Panc1 (cell line): ENCODE data around the gene SWSAP1. TPM values are rescaled to one million over a fixed set of nuclear protein-coding genes. Genes with fewer than 3 reads are reported as not detected.
"Not testable (repeated sequence)": the region's sequence is repeated elsewhere in the genome, so short reads cannot be mapped to it uniquely, and the experiment has no call there.

Experiments used
- ATAC-seq: fragments of 200-7000 bp; cut with Tn5 transposase; 2 replicates; pipeline ENCODE4 v1.9.1; 2020; ENCODE audit warnings: mild to moderate bottlenecking, moderate library complexity
- BruUV-seq: library from RNA; stranded (reverse); fragments of 400-500 nt; replicated peaks from 2 replicates; lab custom pipeline; 2021; lab: Mats Ljungman, UMichigan
- CTCF ChIA-PET: fragments of 300-600 bp; sonication (Branson Sonifier 250); formaldehyde crosslinking; loops from one replicate; lab custom pipeline; 2022; ENCODE audit warnings: antibody characterized with exemption; lab: Charles Lee
- POLR2A ChIA-PET: fragments of 300-600 bp; sonication (Branson Sonifier 250); formaldehyde crosslinking; loops from one replicate; lab custom pipeline; 2022; ENCODE audit warnings: antibody characterized with exemption; lab: Charles Lee
- DNase-seq: peaks from one replicate; pipeline ENCODE4 v3.0.0-alpha.2; 2010; ENCODE audit warnings: low read depth, low spot score
- H3K27ac ChIP-seq: 2 replicates; pipeline ENCODE4 v1.5.1; 2011; ENCODE audit warnings: mild to moderate bottlenecking, low read length, inconsistent platforms
- H3K27me3 ChIP-seq: fragments of 200-500 bp; sonication (Bioruptor generic); 2 replicates; pipeline ENCODE4 v1.6.0; 2014; ENCODE audit warnings: low read length, inconsistent platforms; ENCODE audit not compliant: control insufficient read depth, insufficient read depth
- H3K36me3 ChIP-seq: fragments of 200-500 bp; sonication (Bioruptor generic); 2 replicates; pipeline ENCODE4 v1.5.1; 2014; ENCODE audit warnings: inconsistent platforms, mild to moderate bottlenecking, low read length, moderate library complexity; ENCODE audit not compliant: control insufficient read depth, insufficient read depth
- H3K4me1 ChIP-seq: 2 replicates; pipeline ENCODE4 v1.5.1; 2011; ENCODE audit warnings: inconsistent platforms, mild to moderate bottlenecking, low read length, moderate library complexity; ENCODE audit not compliant: control insufficient read depth, insufficient read depth
- H3K4me3 ChIP-seq, 2 experiments: 2 replicates each; pipeline ENCODE4 v1.5.1; 2011 to 2012; ENCODE audit warnings: low read depth in 2 of 2, low read length in 2 of 2, mild to moderate bottlenecking in 2 of 2, inconsistent platforms in 1 of 2, moderate library complexity in 1 of 2
- H3K9me3 ChIP-seq: fragments of 200-500 bp; sonication (Bioruptor generic); 2 replicates; pipeline ENCODE4 v1.5.1; 2014; ENCODE audit warnings: low read depth, mild to moderate bottlenecking, inconsistent platforms, low read length, moderate library complexity; ENCODE audit not compliant: control insufficient read depth, insufficient read depth
- POLR2AphosphoS5 ChIP-seq: IDR thresholded peaks from 2 replicates; pipeline ENCODE4 v1.6.1; 2012; ENCODE audit warnings: mild to moderate bottlenecking, low read depth, low read length, moderate library complexity
- SIN3A ChIP-seq: IDR thresholded peaks from 2 replicates; pipeline ENCODE4 v1.6.1; 2012; ENCODE audit warnings: low read depth, mild to moderate bottlenecking, low read length, moderate library complexity, borderline replicate concordance; ENCODE audit not compliant: insufficient read depth
- TCF7L2 ChIP-seq: IDR thresholded peaks from 2 replicates; pipeline ENCODE4 v1.6.1; 2011; ENCODE audit warnings: mild to moderate bottlenecking, low read depth, low read length, inconsistent platforms
- in situ Hi-C: cut with HindIII; loops from 2 replicates; pipeline ENCODE4 v1.10.0; 2016; ENCODE audit warnings: low sequenced_read_pairs, low pct_unique_long_range_greater_than_20kb
- intact Hi-C: fragments of 100-400 bp; cut with micrococcal nuclease; formaldehyde crosslinking; loops from one replicate; pipeline ENCODE4 v1.10.0; 2022; ENCODE audit not compliant: unreplicated experiment
- total RNA-seq: library from RNA; stranded (reverse); gene quantifications from one replicate; pipeline ENCODE4 v1.2.1, GENCODE V29; 2021; ENCODE audit not compliant: unreplicated experiment
- TF ChIP-seq, protein P1 (sequence below): fragments of 450-650 bp; IDR thresholded peaks from 2 replicates; pipeline ENCODE4 v1.5.1; 2017; ENCODE audit warnings: mild to moderate bottlenecking
- TF ChIP-seq, protein P2 (sequence below), 2 experiments: IDR thresholded peaks; 2 replicates each; pipeline ENCODE4 v1.6.1; 2011 to 2012; ENCODE audit warnings: low read depth in 2 of 2, control low read depth in 1 of 2, low read length in 1 of 2, mild to moderate bottlenecking in 1 of 2, moderate library complexity in 1 of 2; ENCODE audit not compliant: insufficient read depth in 1 of 2

Gene SWSAP1
- total RNA-seq, 1 experiment from 2014 or later, result 3.1 TPM

DNA sequence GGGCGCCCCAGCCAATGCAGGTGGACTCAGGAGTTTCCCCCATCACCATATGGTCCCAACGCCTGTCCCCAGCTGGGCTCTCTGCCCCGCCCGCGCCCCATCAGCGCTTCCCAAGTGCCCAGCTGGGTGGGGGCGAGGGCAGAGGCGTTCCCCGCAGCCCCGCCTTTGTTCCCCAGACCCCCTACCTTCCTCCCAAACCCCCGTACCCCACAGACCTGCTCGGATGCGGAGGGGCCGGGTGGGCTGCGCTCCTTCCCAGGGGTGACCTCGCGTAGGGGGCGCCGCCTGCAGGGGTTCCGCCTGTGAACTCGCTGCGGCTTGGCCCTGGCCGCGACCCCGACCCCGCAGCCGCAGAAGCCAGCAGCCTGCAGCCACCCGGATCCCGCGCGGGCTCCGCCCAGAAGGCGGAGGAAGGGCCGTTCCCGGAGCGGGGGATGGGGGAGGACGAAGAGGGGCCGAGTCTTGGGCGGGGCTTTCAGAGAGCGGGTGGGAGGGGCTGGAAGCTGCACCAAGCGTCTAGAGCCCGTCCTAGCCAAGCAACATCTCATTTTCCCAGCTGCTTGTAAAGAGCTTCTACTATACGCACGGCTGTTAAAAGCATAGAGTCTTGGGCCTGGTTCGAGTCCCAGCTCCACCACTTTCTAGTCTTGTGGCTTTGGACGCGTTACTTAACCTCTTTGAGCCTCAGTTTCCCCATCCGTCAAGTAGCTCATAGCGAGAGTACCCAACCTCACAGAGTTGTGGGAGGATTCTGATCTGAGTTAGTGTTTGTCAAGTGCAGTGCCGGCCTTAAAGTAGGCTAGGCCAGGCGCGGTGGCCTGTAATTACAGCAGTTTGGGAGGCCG, 35.0 kb upstream of the SWSAP1 start, which contains the start of gene RAB3D:
TSS of gene RAB3D (minus strand) at position 404 of the 845 bp plus-strand sequence. CDS start 2,258 bp downstream, outside the sequence.
- no peaks in the 10 kb centered on the region for H3K27me3 ChIP-seq
- TF ChIP-seq, protein P1, sequence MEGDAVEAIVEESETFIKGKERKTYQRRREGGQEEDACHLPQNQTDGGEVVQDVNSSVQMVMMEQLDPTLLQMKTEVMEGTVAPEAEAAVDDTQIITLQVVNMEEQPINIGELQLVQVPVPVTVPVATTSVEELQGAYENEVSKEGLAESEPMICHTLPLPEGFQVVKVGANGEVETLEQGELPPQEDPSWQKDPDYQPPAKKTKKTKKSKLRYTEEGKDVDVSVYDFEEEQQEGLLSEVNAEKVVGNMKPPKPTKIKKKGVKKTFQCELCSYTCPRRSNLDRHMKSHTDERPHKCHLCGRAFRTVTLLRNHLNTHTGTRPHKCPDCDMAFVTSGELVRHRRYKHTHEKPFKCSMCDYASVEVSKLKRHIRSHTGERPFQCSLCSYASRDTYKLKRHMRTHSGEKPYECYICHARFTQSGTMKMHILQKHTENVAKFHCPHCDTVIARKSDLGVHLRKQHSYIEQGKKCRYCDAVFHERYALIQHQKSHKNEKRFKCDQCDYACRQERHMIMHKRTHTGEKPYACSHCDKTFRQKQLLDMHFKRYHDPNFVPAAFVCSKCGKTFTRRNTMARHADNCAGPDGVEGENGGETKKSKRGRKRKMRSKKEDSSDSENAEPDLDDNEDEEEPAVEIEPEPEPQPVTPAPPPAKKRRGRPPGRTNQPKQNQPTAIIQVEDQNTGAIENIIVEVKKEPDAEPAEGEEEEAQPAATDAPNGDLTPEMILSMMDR, result no peak
- TF ChIP-seq SIN3A (peak; percentile 62; the same call in 1 of the 2 replicates), POLR2AphosphoS5 (peak; percentile 44; the same call in 1 of the 2 replicates), TCF7L2 (no peak)
- TF ChIP-seq, protein P2, sequence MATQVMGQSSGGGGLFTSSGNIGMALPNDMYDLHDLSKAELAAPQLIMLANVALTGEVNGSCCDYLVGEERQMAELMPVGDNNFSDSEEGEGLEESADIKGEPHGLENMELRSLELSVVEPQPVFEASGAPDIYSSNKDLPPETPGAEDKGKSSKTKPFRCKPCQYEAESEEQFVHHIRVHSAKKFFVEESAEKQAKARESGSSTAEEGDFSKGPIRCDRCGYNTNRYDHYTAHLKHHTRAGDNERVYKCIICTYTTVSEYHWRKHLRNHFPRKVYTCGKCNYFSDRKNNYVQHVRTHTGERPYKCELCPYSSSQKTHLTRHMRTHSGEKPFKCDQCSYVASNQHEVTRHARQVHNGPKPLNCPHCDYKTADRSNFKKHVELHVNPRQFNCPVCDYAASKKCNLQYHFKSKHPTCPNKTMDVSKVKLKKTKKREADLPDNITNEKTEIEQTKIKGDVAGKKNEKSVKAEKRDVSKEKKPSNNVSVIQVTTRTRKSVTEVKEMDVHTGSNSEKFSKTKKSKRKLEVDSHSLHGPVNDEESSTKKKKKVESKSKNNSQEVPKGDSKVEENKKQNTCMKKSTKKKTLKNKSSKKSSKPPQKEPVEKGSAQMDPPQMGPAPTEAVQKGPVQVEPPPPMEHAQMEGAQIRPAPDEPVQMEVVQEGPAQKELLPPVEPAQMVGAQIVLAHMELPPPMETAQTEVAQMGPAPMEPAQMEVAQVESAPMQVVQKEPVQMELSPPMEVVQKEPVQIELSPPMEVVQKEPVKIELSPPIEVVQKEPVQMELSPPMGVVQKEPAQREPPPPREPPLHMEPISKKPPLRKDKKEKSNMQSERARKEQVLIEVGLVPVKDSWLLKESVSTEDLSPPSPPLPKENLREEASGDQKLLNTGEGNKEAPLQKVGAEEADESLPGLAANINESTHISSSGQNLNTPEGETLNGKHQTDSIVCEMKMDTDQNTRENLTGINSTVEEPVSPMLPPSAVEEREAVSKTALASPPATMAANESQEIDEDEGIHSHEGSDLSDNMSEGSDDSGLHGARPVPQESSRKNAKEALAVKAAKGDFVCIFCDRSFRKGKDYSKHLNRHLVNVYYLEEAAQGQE (IDR thresholded peaks at IDR 0.05; ENCODE audit: insufficient read depth in 1 of 2, low read depth in 2 of 2, low read length in 1 of 2), result no peak
- DNase-seq (peak; percentile 28), ATAC-seq (peak; percentile 95)
- in situ Hi-C loops (no loop called here), intact Hi-C loops (no loop called here)
- peak within 1 kb of the TSS; percentile 61 to 63 for H3K4me3 ChIP-seq
- POLR2A ChIA-PET, result no interaction called here
- no peaks in the 10 kb centered on the region for H3K36me3 ChIP-seq
- H3K27ac ChIP-seq, result peak within 1 kb of the TSS; percentile 66
- BruUV-seq, result no TSS peak
- H3K9me3 ChIP-seq, result no peaks in the 10 kb centered on the region
- CTCF ChIA-PET, result interaction anchor here (0.5 kb wide), 1 partner anchor 499 kb away, joined by 3 read pairs; no protein-coding TSS in a partner anchor
- H3K4me1 ChIP-seq, result peaks cover 13% of the 10 kb centered on the region; the same call in 1 of the 2 replicates

DNA sequence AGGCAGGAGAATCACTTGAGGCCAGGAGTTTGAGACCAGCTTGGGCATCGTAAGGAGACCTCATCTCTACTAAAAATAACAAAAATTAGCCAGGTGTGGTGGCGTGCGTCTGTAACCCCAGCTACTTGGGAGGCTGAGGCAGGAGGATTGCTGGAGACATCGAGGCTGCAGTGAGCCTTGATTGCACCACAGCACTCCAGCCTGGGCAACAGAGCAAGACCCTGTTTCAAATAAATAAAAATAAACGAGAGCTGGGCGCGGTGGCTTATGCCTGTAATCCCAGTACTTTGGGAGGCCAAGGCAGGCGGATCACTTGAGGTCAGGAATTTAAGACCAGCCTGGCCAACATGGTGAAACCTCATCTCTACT, 34.4 kb upstream of the SWSAP1 start:
- H3K27me3 ChIP-seq, POLR2A ChIA-PET, H3K36me3 ChIP-seq, DNase-seq, ATAC-seq, BruUV-seq, in situ Hi-C loops, intact Hi-C loops, H3K9me3 ChIP-seq: not testable (repeated sequence)
- Histone ChIP-seq H3K4me1 (peaks cover 13% of the 10 kb centered on the region), H3K4me3 (peak overlapping the region; percentile 61 to 63), H3K27ac (peak overlapping the region; percentile 66; the same call in 1 of the 2 replicates)
- CTCF ChIA-PET, result interaction anchor here (0.5 kb wide), 1 partner anchor 498 kb away, joined by 3 read pairs; no protein-coding TSS in a partner anchor

DNA sequence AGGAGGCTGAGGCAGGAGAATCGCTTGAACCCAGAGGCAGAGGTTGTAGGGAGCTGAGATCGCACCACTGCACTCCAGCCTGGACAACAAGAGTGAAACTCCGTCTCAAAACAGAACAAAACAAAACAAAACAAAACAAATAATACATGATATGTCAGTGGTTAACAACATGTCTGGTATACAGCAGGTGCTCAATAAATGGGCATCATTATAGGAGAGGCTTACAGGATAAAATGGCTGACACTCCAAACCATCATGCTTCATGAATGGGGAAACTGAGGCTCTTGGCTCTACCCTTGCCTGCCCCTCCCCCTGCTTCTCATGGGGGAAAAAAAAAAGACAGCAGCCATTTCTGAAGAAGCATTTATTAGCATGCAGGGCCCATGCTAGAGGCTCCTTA, 32.0 kb upstream of the SWSAP1 start:
- DNase-seq, result no peak
- in situ Hi-C loops, result no loop called here
- Histone ChIP-seq H3K4me3 (no peak overlapping the region), H3K27ac (no peak overlapping the region; the same call in 1 of the 2 replicates), H3K27me3 (no peaks in the 10 kb centered on the region), H3K9me3 (no peaks in the 10 kb centered on the region), H3K4me1 (peaks cover 20% of the 10 kb centered on the region), H3K36me3 (no peaks in the 10 kb centered on the region)
- intact Hi-C loops, result no loop called here
- CTCF ChIA-PET, result no interaction called here
- POLR2A ChIA-PET, result no interaction called here
- TF ChIP-seq, protein P2 (IDR thresholded peaks at IDR 0.05; ENCODE audit: insufficient read depth in 1 of 2, low read depth in 2 of 2, low read length in 1 of 2), result no peak
- TF ChIP-seq SIN3A (no peak), TCF7L2 (no peak), POLR2AphosphoS5 (no peak)
- TF ChIP-seq, protein P1, result no peak
- ATAC-seq, result no peak
- BruUV-seq, result no TSS peak
